Liver (tissue), 9 donors: Measurements from ENCODE around the gene ARHGAP33. TPM values are rescaled to one million over a fixed set of nuclear protein-coding genes. Genes with fewer than 3 reads are reported as not detected.
A peak's percentile ranks its signal among the peaks of the same experiment; 100 is the strongest.

Experiments used
- DNase-seq: peaks from one replicate; pipeline ENCODE4 v3.0.0-alpha.2; 2017; ENCODE audit warnings: low spot score
- H3K27ac ChIP-seq, 2 donors: one replicate each; pipeline ENCODE4 v1.7.0; 2013; ENCODE audit warnings: inconsistent platforms in 2 of 2, low read length in 2 of 2, control low read depth in 1 of 2, low read depth in 1 of 2, mild to moderate bottlenecking in 1 of 2
- H3K27me3 ChIP-seq, 4 donors: one replicate each; pipeline versions ENCODE4 v1.6.1 to v1.7.0; 2013; ENCODE audit warnings: low read length in 3 of 4, inconsistent platforms in 1 of 4, mild to moderate bottlenecking in 1 of 4, moderate library complexity in 1 of 4; ENCODE audit not compliant: control insufficient read depth in 4 of 4, insufficient read depth in 4 of 4
- H3K36me3 ChIP-seq, 4 donors: one replicate each; pipeline versions ENCODE4 v1.6.1 to v1.7.0; 2013; ENCODE audit warnings: low read length in 3 of 4, mild to moderate bottlenecking in 3 of 4, low read depth in 1 of 4, moderate library complexity in 1 of 4; ENCODE audit not compliant: control insufficient read depth in 4 of 4, insufficient read depth in 3 of 4
- H3K4me1 ChIP-seq, 4 donors: one replicate each; pipeline versions ENCODE4 v1.6.1 to v1.7.0; 2013; ENCODE audit warnings: low read length in 3 of 4, mild to moderate bottlenecking in 3 of 4, moderate library complexity in 1 of 4; ENCODE audit not compliant: control insufficient read depth in 4 of 4, insufficient read depth in 4 of 4
- H3K4me3 ChIP-seq, 3 donors: one replicate each; pipeline versions ENCODE4 v1.6.1 to v1.7.0; 2013; ENCODE audit warnings: low read length in 3 of 3, control low read depth in 1 of 3, low read depth in 1 of 3, mild to moderate bottlenecking in 1 of 3
- H3K9ac ChIP-seq, 2 donors: one replicate each; pipeline ENCODE4 v1.7.0; 2013; ENCODE audit warnings: low read length in 2 of 2, mild to moderate bottlenecking in 2 of 2, moderate library complexity in 2 of 2, control low read depth in 1 of 2, low read depth in 1 of 2
- H3K9me3 ChIP-seq, 4 donors: one replicate each; pipeline versions ENCODE4 v1.6.1 to v1.7.0; 2013; ENCODE audit warnings: low read length in 3 of 4; ENCODE audit not compliant: control insufficient read depth in 4 of 4
- ATF3 ChIP-seq: IDR thresholded peaks from 2 replicates; pipeline ENCODE4 v1.6.1; 2016; ENCODE audit warnings: antibody characterized with exemption
- EGR1 ChIP-seq, 2 donors: IDR thresholded peaks; 2 replicates each; pipeline ENCODE4 v1.6.1; 2016 to 2018; ENCODE audit warnings: antibody characterized with exemption in 2 of 2, low read depth in 2 of 2
- FOXA2 ChIP-seq: IDR thresholded peaks from 2 replicates; pipeline ENCODE4 v1.6.1; 2016; ENCODE audit warnings: antibody characterized with exemption
- GABPA ChIP-seq, 2 donors: IDR thresholded peaks in 1 of 2; conservative IDR thresholded peaks in 1 of 2; 2 replicates each; pipeline ENCODE4 v1.6.1; 2016; ENCODE audit warnings: antibody characterized with exemption in 2 of 2, mild to moderate bottlenecking in 1 of 2, moderate library complexity in 1 of 2
- HNF4A ChIP-seq, 2 donors: conservative IDR thresholded peaks; 2 replicates each; pipeline ENCODE4 v1.6.1; 2016; ENCODE audit warnings: antibody characterized with exemption in 2 of 2, mild to moderate bottlenecking in 2 of 2
- JUND ChIP-seq, 2 donors: IDR thresholded peaks; 2 replicates each; pipeline ENCODE4 v1.6.1; 2016; ENCODE audit warnings: antibody characterized with exemption in 2 of 2
- MAX ChIP-seq: IDR thresholded peaks from 2 replicates; pipeline ENCODE4 v1.6.1; 2016; ENCODE audit warnings: antibody characterized with exemption
- NR2F2 ChIP-seq: IDR thresholded peaks from 2 replicates; pipeline ENCODE4 v1.6.1; 2016; ENCODE audit warnings: antibody characterized with exemption
- RAD21 ChIP-seq, 2 donors: IDR thresholded peaks; 2 replicates each; pipeline ENCODE4 v1.6.1; 2016; ENCODE audit warnings: antibody characterized with exemption in 2 of 2, mild to moderate bottlenecking in 2 of 2
- REST ChIP-seq: IDR thresholded peaks from 2 replicates; pipeline ENCODE4 v1.6.1; 2016; ENCODE audit warnings: antibody characterized with exemption, mild to moderate bottlenecking
- RXRA ChIP-seq, 2 donors: IDR thresholded peaks; 2 replicates each; pipeline ENCODE4 v1.6.1; 2017 to 2018; ENCODE audit warnings: antibody characterized with exemption in 2 of 2, mild to moderate bottlenecking in 1 of 2
- SP1 ChIP-seq: IDR thresholded peaks from 2 replicates; pipeline ENCODE4 v1.6.1; 2018; ENCODE audit warnings: antibody characterized with exemption, mild to moderate bottlenecking
- TAF1 ChIP-seq: conservative IDR thresholded peaks from 2 replicates; pipeline ENCODE4 v1.6.1; 2016; ENCODE audit warnings: antibody characterized with exemption, mild to moderate bottlenecking
- YY1 ChIP-seq: IDR thresholded peaks from 2 replicates; pipeline ENCODE4 v1.6.1; 2016; ENCODE audit warnings: antibody characterized with exemption, mild to moderate bottlenecking
- WGBS: extraction: QIAGEN DNeasy Blood & Tissue Kit; methylation state at CpG from one replicate; pipeline ENCODE4 v1.1.7; 2013; 5-methylcytosine and 5-hydroxymethylcytosine counted together
- polyA plus RNA-seq, 2 donors: library from polyadenylated mRNA; stranded (reverse) in 1 of 2; unstranded in 1 of 2; fragments of 200-250 nt in 1 of 2; fragments of >200 nt in 1 of 2; fragmentation: Nextera tagmentation in 1 of 2; extraction: Ambion mirVana in 1 of 2; gene quantifications; one replicate each; pipeline versions ENCODE4 v1.2.1 to v1.2.3, GENCODE V29; 2013 to 2015
- total RNA-seq, 2 donors: library from RNA; depleted of rRNA; stranded (reverse); fragments of >200 nt; gene quantifications; one replicate each; pipeline ENCODE4 v1.2.3, GENCODE V29; 2014
- TF ChIP-seq, protein P1 (sequence below): IDR thresholded peaks from 2 replicates; pipeline ENCODE4 v1.6.1; 2016; ENCODE audit warnings: antibody characterized with exemption
- TF ChIP-seq, protein P2 (sequence below): fragments of 150-350 bp; IDR thresholded peaks from 2 replicates; pipeline ENCODE4 v1.5.1; 2017; ENCODE audit warnings: improper control_type of control experiment, low read depth, low read length; ENCODE audit not compliant: missing input control
- donor health status: healthy.
- donor health status: healthy.
- donor health status: healthy.
- donor health status: healthy.
- donor health status: healthy.

ARHGAP33 gene
- total and polyA plus RNA-seq, 4 donors = 0.85 to 10.1 (median 1.8) TPM

- no peak overlapping the region for H3K4me3 ChIP-seq
- peaks cover 14 to 19% (median 18%) of the 10 kb centered on the region in 4 donors for H3K4me1 ChIP-seq
- H3K27me3 ChIP-seq = no peaks in the 10 kb centered on the region
- WGBS = 67% methylated on average over 17 of the region's 17 CpGs
- H3K36me3 ChIP-seq = peaks cover 0 to 20% (median 10%) of the 10 kb centered on the region in 4 donors
- TF ChIP-seq, protein P1, sequence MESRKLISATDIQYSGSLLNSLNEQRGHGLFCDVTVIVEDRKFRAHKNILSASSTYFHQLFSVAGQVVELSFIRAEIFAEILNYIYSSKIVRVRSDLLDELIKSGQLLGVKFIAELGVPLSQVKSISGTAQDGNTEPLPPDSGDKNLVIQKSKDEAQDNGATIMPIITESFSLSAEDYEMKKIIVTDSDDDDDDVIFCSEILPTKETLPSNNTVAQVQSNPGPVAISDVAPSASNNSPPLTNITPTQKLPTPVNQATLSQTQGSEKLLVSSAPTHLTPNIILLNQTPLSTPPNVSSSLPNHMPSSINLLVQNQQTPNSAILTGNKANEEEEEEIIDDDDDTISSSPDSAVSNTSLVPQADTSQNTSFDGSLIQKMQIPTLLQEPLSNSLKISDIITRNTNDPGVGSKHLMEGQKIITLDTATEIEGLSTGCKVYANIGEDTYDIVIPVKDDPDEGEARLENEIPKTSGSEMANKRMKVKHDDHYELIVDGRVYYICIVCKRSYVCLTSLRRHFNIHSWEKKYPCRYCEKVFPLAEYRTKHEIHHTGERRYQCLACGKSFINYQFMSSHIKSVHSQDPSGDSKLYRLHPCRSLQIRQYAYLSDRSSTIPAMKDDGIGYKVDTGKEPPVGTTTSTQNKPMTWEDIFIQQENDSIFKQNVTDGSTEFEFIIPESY = no peak
- no peak for TF ChIP-seq RAD21 (IDR thresholded peaks at IDR 0.05)
- no peak for TF ChIP-seq EGR1 (IDR thresholded peaks at IDR 0.05; ENCODE audit: low read depth in 2 of 2)
- TF ChIP-seq NR2F2 = no peak
- no peak for TF ChIP-seq GABPA (IDR thresholded peaks at IDR 0.05 in 1 of 2, conservative IDR thresholded peaks at IDR 0.05 in 1 of 2)
- TF ChIP-seq ATF3 = no peak
- no peak for TF ChIP-seq TAF1
- H3K9me3 ChIP-seq = no peaks in the 10 kb centered on the region
- DNase-seq = no peak
- no peak overlapping the region for H3K9ac ChIP-seq
- peak overlapping the region; percentile 30 to 85 for H3K27ac ChIP-seq
Observed at GRCh38 chr19:35755131-35755549, 20.2 kb upstream of the ARHGAP33 start.

- Histone ChIP-seq H3K9me3 (no peaks in the 10 kb centered on the region), H3K4me1 (peaks cover 14 to 19% (median 18%) of the 10 kb centered on the region in 4 donors), H3K9ac (no peak overlapping the region), H3K27ac (peak overlapping the region; percentile 85 to 91), H3K27me3 (no peaks in the 10 kb centered on the region), H3K36me3 (peaks cover 0 to 20% (median 10%) of the 10 kb centered on the region in 4 donors), H3K4me3 (peak overlapping the region in 1 of 3 donors; percentile 8)
- DNase-seq = peak; percentile 59
- TF ChIP-seq MAX (no peak), GABPA (IDR thresholded peaks at IDR 0.05 in 1 of 2, conservative IDR thresholded peaks at IDR 0.05 in 1 of 2) (no peak), FOXA2 (no peak), NR2F2 (no peak), ATF3 (no peak), SP1 (no peak), HNF4A (conservative IDR thresholded peaks at IDR 0.05) (no peak), JUND (IDR thresholded peaks at IDR 0.05) (no peak), TAF1 (no peak), REST (no peak), RXRA (IDR thresholded peaks at IDR 0.05) (no peak), RAD21 (IDR thresholded peaks at IDR 0.05) (no peak), YY1 (no peak), EGR1 (IDR thresholded peaks at IDR 0.05; ENCODE audit: low read depth in 2 of 2) (no peak)
- TF ChIP-seq, protein P1 = no peak
- TF ChIP-seq, protein P2, sequence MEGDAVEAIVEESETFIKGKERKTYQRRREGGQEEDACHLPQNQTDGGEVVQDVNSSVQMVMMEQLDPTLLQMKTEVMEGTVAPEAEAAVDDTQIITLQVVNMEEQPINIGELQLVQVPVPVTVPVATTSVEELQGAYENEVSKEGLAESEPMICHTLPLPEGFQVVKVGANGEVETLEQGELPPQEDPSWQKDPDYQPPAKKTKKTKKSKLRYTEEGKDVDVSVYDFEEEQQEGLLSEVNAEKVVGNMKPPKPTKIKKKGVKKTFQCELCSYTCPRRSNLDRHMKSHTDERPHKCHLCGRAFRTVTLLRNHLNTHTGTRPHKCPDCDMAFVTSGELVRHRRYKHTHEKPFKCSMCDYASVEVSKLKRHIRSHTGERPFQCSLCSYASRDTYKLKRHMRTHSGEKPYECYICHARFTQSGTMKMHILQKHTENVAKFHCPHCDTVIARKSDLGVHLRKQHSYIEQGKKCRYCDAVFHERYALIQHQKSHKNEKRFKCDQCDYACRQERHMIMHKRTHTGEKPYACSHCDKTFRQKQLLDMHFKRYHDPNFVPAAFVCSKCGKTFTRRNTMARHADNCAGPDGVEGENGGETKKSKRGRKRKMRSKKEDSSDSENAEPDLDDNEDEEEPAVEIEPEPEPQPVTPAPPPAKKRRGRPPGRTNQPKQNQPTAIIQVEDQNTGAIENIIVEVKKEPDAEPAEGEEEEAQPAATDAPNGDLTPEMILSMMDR = no peak
- WGBS = 40% methylated on average over 74 of the region's 74 CpGs
Observed at GRCh38 chr19:35755550-35756376, 19.6 kb upstream of the ARHGAP33 start.
